ENCODE data around the gene MYCN.

DNA sequence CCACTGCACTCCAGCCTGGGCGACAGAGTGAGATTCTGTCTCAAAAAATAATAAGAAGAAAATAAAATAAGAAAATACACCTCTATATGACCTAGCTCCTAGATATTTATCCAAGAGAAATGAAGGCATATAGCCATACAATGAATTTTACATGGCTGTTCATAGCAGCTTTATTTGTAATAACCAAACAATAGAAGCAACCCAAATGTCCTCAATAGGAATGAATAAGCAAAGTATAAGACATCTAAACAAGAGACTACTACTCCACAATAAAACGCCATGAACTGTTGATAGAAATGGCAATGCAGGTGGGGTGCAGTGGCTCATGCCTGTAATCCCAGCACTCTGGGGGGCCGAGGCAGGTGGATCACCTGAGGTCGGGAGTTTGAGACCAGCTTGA, 31.2 kb upstream of the MYCN start:
- TF ChIP-seq CTCF (IDR thresholded peaks at IDR 0.05; ENCODE audit: low read depth, low read length, missing input control) (no peak), EGR1 (IDR thresholded peaks at IDR 0.05; ENCODE audit: low read depth in 2 of 2) (no peak)
